ENCODE results near the gene CTNNBL1.
"Not testable (repeated sequence)": the region's sequence is repeated elsewhere in the genome, so short reads cannot be mapped to it uniquely, and the experiment has no call there.

Gene CTNNBL1

GRCh38 chr20:37693635-37694626 is at the start of gene CTNNBL1:
TSS of gene CTNNBL1 (plus strand) at chr20:37694030. CDS start at chr20:37694123, 93 bp downstream.
- DNase-seq, result peak; percentile 98

GRCh38 chr20:37644605-37645004 is 49.2 kb upstream of the CTNNBL1 start:
- DNase-seq, result no peak

- no peak for DNase-seq
These were observed 45.9 kb upstream of the CTNNBL1 start for GRCh38 chr20:37647946-37648345.

- no peak for DNase-seq
These were observed 44.8 kb upstream of the CTNNBL1 start for GRCh38 chr20:37649017-37649416.

GRCh38 chr20:37649676-37650370 is 44.0 kb upstream of the CTNNBL1 start:
- DNase-seq, result no peak

GRCh38 chr20:37650661-37651060 is 43.2 kb upstream of the CTNNBL1 start:
- no peak for DNase-seq

GRCh38 chr20:37651932-37652331 is 41.9 kb upstream of the CTNNBL1 start:
- DNase-seq, result no peak

- DNase-seq, result no peak
These were observed 36.9 kb upstream of the CTNNBL1 start for GRCh38 chr20:37656945-37657344.

GRCh38 chr20:37657924-37658804 is 35.7 kb upstream of the CTNNBL1 start:
- DNase-seq, result no peak

GRCh38 chr20:37661519-37661918 is 32.3 kb upstream of the CTNNBL1 start:
- DNase-seq, result no peak

- no peak for DNase-seq
These were observed 31.5 kb upstream of the CTNNBL1 start for GRCh38 chr20:37662308-37662707.

GRCh38 chr20:37664595-37664994 is 29.2 kb upstream of the CTNNBL1 start:
- DNase-seq, result not testable (repeated sequence)

GRCh38 chr20:37668166-37668565 is 25.7 kb upstream of the CTNNBL1 start:
- DNase-seq, result no peak

- no peak for DNase-seq
These were observed 24.6 kb upstream of the CTNNBL1 start for GRCh38 chr20:37669062-37669772.

- no peak for DNase-seq
These were observed 24.0 kb upstream of the CTNNBL1 start for GRCh38 chr20:37669773-37670236.

- peak; percentile 66 for DNase-seq
These were observed 23.5 kb upstream of the CTNNBL1 start for GRCh38 chr20:37670351-37670791.

GRCh38 chr20:37672143-37672542 is 21.7 kb upstream of the CTNNBL1 start:
- no peak for DNase-seq

GRCh38 chr20:37673444-37673843 is 20.4 kb upstream of the CTNNBL1 start:
- DNase-seq, result no peak

- DNase-seq, result no peak
These were observed 17.4 kb upstream of the CTNNBL1 start for GRCh38 chr20:37676440-37676839.

- no peak for DNase-seq
These were observed 15.6 kb upstream of the CTNNBL1 start for GRCh38 chr20:37677969-37678861.

- DNase-seq, result not testable (repeated sequence)
These were observed 14.1 kb upstream of the CTNNBL1 start for GRCh38 chr20:37679751-37680150.

Data from left hindlimb (tissue), 1 donor.